H1 (cell line): ENCODE measurements around the gene FCN2. TPM values are rescaled to one million over a fixed set of nuclear protein-coding genes. Genes with fewer than 3 reads are reported as not detected.
A peak's percentile ranks its signal among the peaks of the same experiment; 100 is the strongest.

Source experiments
- CTCF ChIA-PET: fragments of 300-600 bp; sonication (Branson Sonifier 250); formaldehyde crosslinking; loops from one replicate; lab custom pipeline; 2021; ENCODE audit not compliant: partially characterized antibody; lab: Charles Lee
- POLR2A ChIA-PET: fragments of 300-600 bp; sonication (Branson Sonifier 250); formaldehyde crosslinking; loops from one replicate; lab custom pipeline; 2021; ENCODE audit warnings: inconsistent platforms; ENCODE audit not compliant: partially characterized antibody; lab: Charles Lee
- DNase-seq, 2 experiments: peaks; one replicate each; pipeline versions ENCODE4 v3.0.0 to v3.0.0-alpha.2; 2010 to 2022; ENCODE audit warnings: low spot score in 2 of 2, low read depth in 1 of 2, mixed read lengths in 1 of 2
- FAIRE-seq: peaks from 2 replicates; lab custom pipeline; 2011; peaks lifted over from hg19 to GRCh38; lab: Jason Lieb, UNC
- H2AFZ ChIP-seq: 2 replicates; pipeline ENCODE4 v1.8.1; 2012; ENCODE audit warnings: low read length, inconsistent platforms
- H2AK5ac ChIP-seq: 2 replicates; pipeline ENCODE4 v1.6.1; 2013; ENCODE audit warnings: low read depth, low read length
- H2BK120ac ChIP-seq: replicated peaks from 2 replicates; pipeline ENCODE3; 2013; ENCODE audit warnings: low read depth, low read length, inconsistent platforms
- H2BK12ac ChIP-seq: 2 replicates; pipeline ENCODE4 v1.6.1; 2013; ENCODE audit warnings: low read depth, low read length
- H2BK15ac ChIP-seq: 2 replicates; pipeline ENCODE4 v1.6.1; 2013; ENCODE audit warnings: low read length
- H2BK20ac ChIP-seq: 2 replicates; pipeline ENCODE4 v1.6.1; 2013; ENCODE audit warnings: low read length
- H2BK5ac ChIP-seq: 2 replicates; pipeline ENCODE4 v1.6.1; 2013; ENCODE audit warnings: low read depth, low read length
- H3K14ac ChIP-seq: 2 replicates; pipeline ENCODE4 v1.6.1; 2013; ENCODE audit warnings: inconsistent platforms; ENCODE audit not compliant: insufficient read length
- H3K18ac ChIP-seq: 2 replicates; pipeline ENCODE4 v1.6.1; 2013; ENCODE audit warnings: low read length; ENCODE audit errors: extremely low read depth
- H3K23ac ChIP-seq: 2 replicates; pipeline ENCODE4 v1.6.1; 2013; ENCODE audit warnings: inconsistent platforms; ENCODE audit not compliant: insufficient read length
- H3K23me2 ChIP-seq: 2 replicates; pipeline ENCODE4 v1.6.1; 2013; ENCODE audit warnings: low read depth, low read length
- H3K27ac ChIP-seq: 2 replicates; pipeline ENCODE4 v1.6.1; 2011; ENCODE audit warnings: low read depth, low read length, inconsistent platforms
- H3K27me3 ChIP-seq, 4 experiments: replicated peaks in 1 of 4; 1 replicate in 1 of 4; 2 replicates in 3 of 4; pipeline versions ENCODE4 v1.6.1 to v1.8.1; 2011 to 2013; ENCODE audit warnings: low read length in 3 of 4, mild to moderate bottlenecking in 3 of 4, inconsistent platforms in 2 of 4, mixed read lengths in 2 of 4, moderate library complexity in 1 of 4; ENCODE audit not compliant: control insufficient read depth in 3 of 4, insufficient read depth in 3 of 4; ENCODE audit errors: extremely low read depth in 1 of 4
- H3K36me3 ChIP-seq, 4 experiments: 2 replicates each; pipeline versions ENCODE4 v1.6.1 to v1.8.1; 2011 to 2013; ENCODE audit warnings: mild to moderate bottlenecking in 4 of 4, low read length in 3 of 4, moderate library complexity in 2 of 4, control low read depth in 1 of 4, inconsistent platforms in 1 of 4; ENCODE audit not compliant: insufficient read depth in 4 of 4, control insufficient read depth in 2 of 4
- H3K4ac ChIP-seq: replicated peaks from 2 replicates; pipeline ENCODE3; 2013; ENCODE audit warnings: low read length, low read depth, mixed read lengths, inconsistent platforms; ENCODE audit not compliant: insufficient read length
- H3K4me1 ChIP-seq, 4 experiments: replicated peaks in 1 of 4; 1 replicate in 1 of 4; 2 replicates in 3 of 4; pipeline versions ENCODE4 v1.6.1 to v1.8.1; 2011 to 2013; ENCODE audit warnings: low read length in 3 of 4, inconsistent platforms in 2 of 4, mixed read lengths in 1 of 4; ENCODE audit not compliant: insufficient read depth in 4 of 4, control insufficient read depth in 3 of 4
- H3K4me2 ChIP-seq, 2 experiments: 2 replicates each; pipeline versions ENCODE4 v1.6.1 to v1.8.1; 2011 to 2013; ENCODE audit warnings: low read depth in 2 of 2, low read length in 2 of 2, control low read depth in 1 of 2, inconsistent platforms in 1 of 2, mild to moderate bottlenecking in 1 of 2; ENCODE audit not compliant: insufficient read depth in 1 of 2
- H3K4me3 ChIP-seq, 4 experiments: fragments of 200-600, 300-600 bp in 1 of 4; sonication (generic), shearing (Covaris generic), sonication (Bioruptor Twin) in 1 of 4; 2 replicates each; pipeline versions ENCODE4 v1.5.1 to v1.8.1; 2011 to 2016; ENCODE audit warnings: low read length in 4 of 4, low read depth in 3 of 4, control low read depth in 2 of 4, inconsistent platforms in 2 of 4, mild to moderate bottlenecking in 2 of 4, mixed read lengths in 1 of 4, moderate library complexity in 1 of 4; ENCODE audit not compliant: insufficient read depth in 2 of 4; ENCODE audit errors: extremely low read depth in 1 of 4
- H3K56ac ChIP-seq: replicated peaks from 2 replicates; pipeline ENCODE3; 2013; ENCODE audit warnings: low read depth, mild to moderate bottlenecking, mixed read lengths, low read length, inconsistent platforms; ENCODE audit not compliant: insufficient read length
- H3K79me1 ChIP-seq: 2 replicates; pipeline ENCODE4 v1.6.1; 2013; ENCODE audit warnings: low read depth, low read length, control low read depth
- H3K79me2 ChIP-seq, 2 experiments: 2 replicates each; pipeline versions ENCODE4 v1.6.1 to v1.8.1; 2012 to 2013; ENCODE audit warnings: low read length in 2 of 2, mild to moderate bottlenecking in 2 of 2, inconsistent platforms in 1 of 2; ENCODE audit not compliant: insufficient read depth in 2 of 2, control insufficient read depth in 1 of 2
- H3K9ac ChIP-seq, 4 experiments: replicated peaks in 1 of 4; 1 replicate in 1 of 4; 2 replicates in 3 of 4; pipeline versions ENCODE4 v1.6.1 to v1.8.1; 2011 to 2013; ENCODE audit warnings: low read depth in 3 of 4, low read length in 3 of 4, control low read depth in 2 of 4, mild to moderate bottlenecking in 2 of 4, moderate library complexity in 2 of 4, inconsistent platforms in 1 of 4; ENCODE audit errors: extremely low read depth in 1 of 4
- H3K9me3 ChIP-seq, 2 experiments: 2 replicates each; pipeline versions ENCODE4 v1.6.1 to v1.8.1; 2012 to 2013; ENCODE audit warnings: mild to moderate bottlenecking in 2 of 2, moderate library complexity in 2 of 2, control low read depth in 1 of 2, inconsistent platforms in 1 of 2, low read depth in 1 of 2, low read length in 1 of 2, mixed read lengths in 1 of 2; ENCODE audit not compliant: insufficient read depth in 2 of 2
- H4K20me1 ChIP-seq, 2 experiments: replicated peaks in 1 of 2; 2 replicates each; pipeline versions ENCODE3 to v1.8.1; 2011 to 2013; ENCODE audit warnings: inconsistent platforms in 2 of 2, low read length in 2 of 2, mild to moderate bottlenecking in 1 of 2; ENCODE audit not compliant: insufficient read depth in 2 of 2, control insufficient read depth in 1 of 2
- H4K5ac ChIP-seq: 2 replicates; pipeline ENCODE4 v1.6.1; 2013; ENCODE audit warnings: low read length, low read depth, mixed read lengths, inconsistent platforms; ENCODE audit not compliant: insufficient read length
- H4K8ac ChIP-seq: 2 replicates; pipeline ENCODE4 v1.8.0; 2013; ENCODE audit warnings: mild to moderate bottlenecking, moderate library complexity, low read length, inconsistent platforms; ENCODE audit not compliant: insufficient read depth; ENCODE audit errors: extremely low read depth
- H4K91ac ChIP-seq: replicated peaks from 2 replicates; pipeline ENCODE3; 2013; ENCODE audit warnings: low read length, mixed read lengths, inconsistent platforms; ENCODE audit not compliant: insufficient read length
- WGBS, 2 experiments: shearing (Covaris generic) in 1 of 2; methylation state at CpG; one replicate each; pipeline versions ENCODE4 v1.1.6 to v1.1.7; 2013 to 2015; ENCODE audit warnings: low lambda C conversion rate in 2 of 2, mixed read lengths in 2 of 2, inconsistent platforms in 1 of 2, low coverage in 1 of 2, missing lambda C conversion rate in 1 of 2; ENCODE audit not compliant: insufficient replicate concordance in 2 of 2, insufficient coverage in 1 of 2, insufficient read length in 1 of 2; ENCODE audit errors: extremely low coverage in 1 of 2, missing lambda C conversion rate in 1 of 2; 5-methylcytosine and 5-hydroxymethylcytosine counted together
- polyA plus RNA-seq, 7 experiments: library from polyadenylated mRNA; depleted of rRNA in 3 of 7; stranded (reverse) in 5 of 7; unstranded in 2 of 7; fragments of >200 nt in 5 of 7; fragments of 200-250 nt in 2 of 7; gene quantifications; 1 replicate in 5 of 7; 2 replicates in 1 of 7; 4 replicates in 1 of 7; pipeline versions ENCODE4 v1.2.1 to v1.2.3, GENCODE V29; 2011 to 2013; ENCODE audit warnings: missing spikeins in 2 of 7, mixed read lengths in 2 of 7
- total RNA-seq: library from RNA; stranded (reverse); fragmentation: NEBNext Ultra II Directional; extraction: Animal tissue kit (Norgen Biotek cat#: 25700); gene quantifications from 2 replicates; pipeline ENCODE4 v1.2.1, GENCODE V29; 2021

The FCN2 gene
- total and polyA plus RNA-seq, 2 of the 8 experiments (the other 6 are each of a cell fraction or from before 2014, with no cell fraction given): not detected

- Histone ChIP-seq H2AFZ (no peak overlapping the region), H3K36me3 (no peaks in the 10 kb centered on the region), H2BK120ac (no peak overlapping the region), H3K14ac (no peak overlapping the region), H4K91ac (no peak overlapping the region), H2BK12ac (no peak overlapping the region), H2BK20ac (no peak overlapping the region), H3K9me3 (no peaks in the 10 kb centered on the region), H3K4me2 (no peak overlapping the region), H3K23me2 (no peaks in the 10 kb centered on the region), H3K18ac (no peak overlapping the region; the same call in 1 of the 2 replicates), H3K79me2 (no peaks in the 10 kb centered on the region), H3K4ac (no peak overlapping the region), H3K4me3 (no peak overlapping the region), H4K8ac (no peak overlapping the region), H4K20me1 (no peaks in the 10 kb centered on the region), H3K23ac (no peak overlapping the region), H2AK5ac (0 out of 2 replicates have a peak overlapping the region, but pooled peaks have one; percentile 65), H3K9ac (no peak overlapping the region), H2BK5ac (no peak overlapping the region), H3K27ac (no peak overlapping the region), H3K79me1 (no peaks in the 10 kb centered on the region), H2BK15ac (no peak overlapping the region), H3K27me3 (no peaks in the 10 kb centered on the region), H3K4me1 (peaks cover 0 to 7% (median 3%) of the 10 kb centered on the region in 4 experiments; a peak in 4 of 7 replicates), H4K5ac (no peak overlapping the region), H3K56ac (no peak overlapping the region)
- POLR2A ChIA-PET: no interaction called here
- CTCF ChIA-PET: interaction anchor here (0.9 kb wide), 1 partner anchor 26 kb away, joined by 5 read pairs; no protein-coding TSS in a partner anchor
- no peak for DNase-seq
- FAIRE-seq: no peak
- 90% methylated on average over 27 of the region's 27 CpGs; no CpG with 5 or more reads in 1 of the 2 experiments for WGBS, 2 experiments
These were observed 55.2 kb downstream of the FCN2 start for GRCh38 chr9:134935701-134936345.
